22Rv1 (cell line): Measurements from ENCODE around the gene SLITRK1.

ENCODE experiments used
- CTCF ChIP-seq: fragments of 450-650 bp; IDR thresholded peaks from 2 replicates; pipeline ENCODE4 v1.5.1; 2017; ENCODE audit warnings: mild to moderate bottlenecking
- ZFX ChIP-seq: fragments of 450-650 bp; IDR thresholded peaks from 2 replicates; pipeline ENCODE4 v1.6.1; 2017; ENCODE audit warnings: antibody characterized with exemption, borderline replicate concordance

- TF ChIP-seq CTCF (no peak), ZFX (no peak)
Measured at GRCh38 chr13:83831796-83832195, 50.5 kb downstream of the SLITRK1 start.
